ENCODE results near the gene GUCD1. TPM values are rescaled to one million over a fixed set of nuclear protein-coding genes. Genes with fewer than 3 reads are reported as not detected.

GUCD1 gene
- total RNA-seq, 1 experiment from 2014 or later: 87.4 TPM

DNA sequence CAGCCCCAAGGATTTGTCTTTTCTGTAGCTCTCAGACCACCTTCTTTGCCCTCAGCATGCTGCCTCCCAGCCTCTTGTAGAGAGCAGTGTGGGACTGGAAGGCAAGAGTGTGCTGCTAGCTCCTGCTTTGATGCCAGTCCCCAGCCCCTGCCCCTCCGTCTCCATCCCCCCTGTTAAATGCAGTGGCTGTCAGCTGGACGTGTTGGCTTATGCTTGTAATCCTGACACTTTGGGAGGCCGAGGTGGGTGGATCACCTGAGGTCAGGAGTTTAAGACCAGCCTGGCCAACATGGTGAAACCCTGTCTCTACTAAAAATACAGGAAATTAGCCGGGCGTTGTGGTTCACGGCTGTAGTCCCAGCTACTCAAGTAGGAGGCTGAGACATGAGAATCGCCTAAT lies 16.3 kb upstream of the GUCD1 start:
- Histone ChIP-seq H3K27me3 (ENCODE audit: insufficient read depth, low read length) (no peaks in the 10 kb centered on the region), H2BK120ac (ENCODE audit: low read depth, low read length, poor library complexity, severe bottlenecking) (no peak overlapping the region), H3T11ph (ENCODE audit: low read length) (no peak overlapping the region), H3K4ac (ENCODE audit: low read depth, low read length) (no peak overlapping the region), H4K20me1 (ENCODE audit: control insufficient read depth, insufficient read depth, insufficient read length) (no peaks in the 10 kb centered on the region), H2AK5ac (ENCODE audit: insufficient read length, low read length) (no peak overlapping the region), H3K4me1 (ENCODE audit: insufficient read depth, low read length) (no peaks in the 10 kb centered on the region), H4K8ac (replicated peaks; ENCODE audit: insufficient read length, low read depth, low read length) (no peak overlapping the region), H3K9me3 (ENCODE audit: control insufficient read depth, low read depth, low read length) (no peaks in the 10 kb centered on the region), H3K18ac (ENCODE audit: insufficient read length, low read depth, low read length) (no peak overlapping the region), H2AFZ (ENCODE audit: low read length) (no peak overlapping the region), H3K27ac (ENCODE audit: insufficient read length, low read depth, low read length) (no peak overlapping the region), H4K5ac (ENCODE audit: insufficient read length, low read depth, low read length) (no peak overlapping the region), H3K23me2 (ENCODE audit: insufficient read length, low read depth, low read length, poor library complexity, severe bottlenecking) (no peaks in the 10 kb centered on the region), H4K91ac (ENCODE audit: insufficient read length, low read depth, low read length) (no peak overlapping the region), H2BK12ac (ENCODE audit: insufficient read length, low read depth, low read length) (no peak overlapping the region), H2BK5ac (ENCODE audit: insufficient read length, low read length) (no peak overlapping the region), H2BK15ac (ENCODE audit: low read depth, low read length) (no peak overlapping the region), H3K4me2 (ENCODE audit: insufficient read depth, insufficient read length, low read length) (no peak overlapping the region), H2BK20ac (ENCODE audit: low read depth, low read length, poor library complexity, severe bottlenecking) (no peak overlapping the region), H3K9ac (ENCODE audit: extremely low read depth, insufficient read length, low read length) (no peak overlapping the region), H3K23ac (ENCODE audit: insufficient read length, low read depth, low read length) (no peak overlapping the region), H3K79me2 (ENCODE audit: insufficient read depth, low read length) (peaks cover 8% of the 10 kb centered on the region), H3K14ac (ENCODE audit: insufficient read depth, low read length) (no peak overlapping the region), H3K56ac (ENCODE audit: insufficient read length, low read depth, low read length) (no peak overlapping the region), H3K79me1 (ENCODE audit: insufficient read depth, low read depth, low read length, poor library complexity, severe bottlenecking) (peaks cover 5% of the 10 kb centered on the region)
- H3K4me1 Mint-ChIP-seq: no peaks in the 10 kb centered on the region
- no peak overlapping the region for H3K4me3 Mint-ChIP-seq
- TF ChIP-seq, protein P1, sequence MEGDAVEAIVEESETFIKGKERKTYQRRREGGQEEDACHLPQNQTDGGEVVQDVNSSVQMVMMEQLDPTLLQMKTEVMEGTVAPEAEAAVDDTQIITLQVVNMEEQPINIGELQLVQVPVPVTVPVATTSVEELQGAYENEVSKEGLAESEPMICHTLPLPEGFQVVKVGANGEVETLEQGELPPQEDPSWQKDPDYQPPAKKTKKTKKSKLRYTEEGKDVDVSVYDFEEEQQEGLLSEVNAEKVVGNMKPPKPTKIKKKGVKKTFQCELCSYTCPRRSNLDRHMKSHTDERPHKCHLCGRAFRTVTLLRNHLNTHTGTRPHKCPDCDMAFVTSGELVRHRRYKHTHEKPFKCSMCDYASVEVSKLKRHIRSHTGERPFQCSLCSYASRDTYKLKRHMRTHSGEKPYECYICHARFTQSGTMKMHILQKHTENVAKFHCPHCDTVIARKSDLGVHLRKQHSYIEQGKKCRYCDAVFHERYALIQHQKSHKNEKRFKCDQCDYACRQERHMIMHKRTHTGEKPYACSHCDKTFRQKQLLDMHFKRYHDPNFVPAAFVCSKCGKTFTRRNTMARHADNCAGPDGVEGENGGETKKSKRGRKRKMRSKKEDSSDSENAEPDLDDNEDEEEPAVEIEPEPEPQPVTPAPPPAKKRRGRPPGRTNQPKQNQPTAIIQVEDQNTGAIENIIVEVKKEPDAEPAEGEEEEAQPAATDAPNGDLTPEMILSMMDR (conservative IDR thresholded peaks at IDR 0.05): no peak
- peaks cover 58 to 84% (median 72%) of the 10 kb centered on the region in 3 experiments for H3K36me3 Mint-ChIP-seq (ENCODE audit: insufficient read depth in 1 of 3, low read depth in 3 of 3)
- no peaks in the 10 kb centered on the region for H3K9me3 Mint-ChIP-seq
- H3K27me3 Mint-ChIP-seq (ENCODE audit: low read depth): no peaks in the 10 kb centered on the region
- H3K27ac Mint-ChIP-seq: no peak overlapping the region; a peak in 1 of 7 replicates
- no CpG with 5 or more reads among the region's 7 CpGs for WGBS (ENCODE audit: extremely low coverage, insufficient read length, low lambda C conversion rate)
- no peak for DNase-seq
